Activated T-helper 1 cell treated with anti-CD3 and anti-CD28 coated beads, Interleukin-12 subunit alpha, Interleukin-12 subunit beta, Interleukin-2, Interleukin-4 antibody, amounts not matched to agents 30 ng/mL and 10 ng/mL and 1 ng/mL, durations not matched to agents 14 hours and 24 hours and 36 hours (primary cell): ENCODE measurements around the gene UTP14C. TPM values are rescaled to one million over a fixed set of nuclear protein-coding genes. Genes with fewer than 3 reads are reported as not detected.
"Not testable (repeated sequence)": the region's sequence is repeated elsewhere in the genome, so short reads cannot be mapped to it uniquely, and the experiment has no call there.

Experiments used
- DNase-seq: peaks from one replicate; pipeline ENCODE4 v3.0.0; 2021; ENCODE audit warnings: low spot score
- H3K27ac Mint-ChIP-seq: one replicate; pipeline ENCODE4 v1.8.0; 2021; ENCODE audit warnings: mild to moderate bottlenecking, mixed read lengths
- H3K27me3 Mint-ChIP-seq: one replicate; pipeline ENCODE4 v1.8.0; 2022; ENCODE audit warnings: mild to moderate bottlenecking, moderate library complexity, mixed read lengths; ENCODE audit not compliant: insufficient read depth
- H3K36me3 Mint-ChIP-seq: one replicate; pipeline ENCODE4 v1.8.0; 2021; ENCODE audit warnings: low read depth, mixed read lengths
- H3K4me1 Mint-ChIP-seq: one replicate; pipeline ENCODE4 v1.8.0; 2021; ENCODE audit warnings: low read depth, mixed read lengths
- H3K4me3 Mint-ChIP-seq: one replicate; pipeline ENCODE4 v1.8.0; 2021; ENCODE audit warnings: mild to moderate bottlenecking, moderate library complexity, mixed read lengths
- H3K9me3 Mint-ChIP-seq: one replicate; pipeline ENCODE4 v1.8.0; 2021; ENCODE audit warnings: mixed read lengths
- intact Hi-C: fragments of 100-400 bp; cut with micrococcal nuclease; formaldehyde crosslinking; loops from one replicate; pipeline ENCODE4 v1.15.1; 2024
- total RNA-seq: library from RNA; stranded (reverse); gene quantifications from 2 replicates; pipeline ENCODE4 v1.2.3, GENCODE V29; 2022

The UTP14C gene
- total RNA-seq: 12.5 and 14.0 TPM in 2 replicates

- intact Hi-C loops: no loop called here
- H3K9me3 Mint-ChIP-seq: peaks cover 5% of the 10 kb centered on the region
- no peak within 1 kb of the TSS for H3K4me3 Mint-ChIP-seq
- peaks cover 14% of the 10 kb centered on the region for H3K4me1 Mint-ChIP-seq
- no peaks in the 10 kb centered on the region for H3K27me3 Mint-ChIP-seq
- peaks cover 60% of the 10 kb centered on the region for H3K36me3 Mint-ChIP-seq
- no peak for DNase-seq
- no peak within 1 kb of the TSS for H3K27ac Mint-ChIP-seq
These were observed at the start of gene UTP14C for GRCh38 chr13:52024481-52024880. TSS of gene UTP14C (plus strand) at chr13:52024691. CDS start at chr13:52028805, 4,114 bp downstream.

GRCh38 chr13:51976423-51976822, 48.1 kb upstream of the UTP14C start:
- no peaks in the 10 kb centered on the region for H3K36me3 Mint-ChIP-seq
- H3K4me1 Mint-ChIP-seq: no peaks in the 10 kb centered on the region
- H3K27me3 Mint-ChIP-seq: no peaks in the 10 kb centered on the region
- no peak for DNase-seq
- no peak overlapping the region for H3K27ac Mint-ChIP-seq
- H3K4me3 Mint-ChIP-seq: no peak overlapping the region
- intact Hi-C loops: no loop called here
- no peaks in the 10 kb centered on the region for H3K9me3 Mint-ChIP-seq

- Mint-ChIP-seq H3K36me3 (no peaks in the 10 kb centered on the region), H3K4me3 (no peak overlapping the region), H3K9me3 (no peaks in the 10 kb centered on the region), H3K27ac (no peak overlapping the region), H3K4me1 (no peaks in the 10 kb centered on the region), H3K27me3 (no peaks in the 10 kb centered on the region)
- intact Hi-C loops: no loop called here
- DNase-seq: no peak
These were observed 47.6 kb upstream of the UTP14C start for GRCh38 chr13:51976890-51977289.

GRCh38 chr13:51977625-51978024, 46.9 kb upstream of the UTP14C start:
- H3K4me3 Mint-ChIP-seq: no peak overlapping the region
- no peaks in the 10 kb centered on the region for H3K36me3 Mint-ChIP-seq
- no peaks in the 10 kb centered on the region for H3K27me3 Mint-ChIP-seq
- no peak for DNase-seq
- intact Hi-C loops: no loop called here
- H3K4me1 Mint-ChIP-seq: no peaks in the 10 kb centered on the region
- H3K27ac Mint-ChIP-seq: no peak overlapping the region
- H3K9me3 Mint-ChIP-seq: no peaks in the 10 kb centered on the region

- no peak for DNase-seq
- H3K36me3 Mint-ChIP-seq: no peaks in the 10 kb centered on the region
- no peak overlapping the region for H3K4me3 Mint-ChIP-seq
- intact Hi-C loops: no loop called here
- H3K9me3 Mint-ChIP-seq: no peaks in the 10 kb centered on the region
- H3K4me1 Mint-ChIP-seq: no peaks in the 10 kb centered on the region
- no peaks in the 10 kb centered on the region for H3K27me3 Mint-ChIP-seq
- no peak overlapping the region for H3K27ac Mint-ChIP-seq
These were observed 45.5 kb upstream of the UTP14C start for GRCh38 chr13:51978796-51979556.

GRCh38 chr13:51980908-51981307, 43.6 kb upstream of the UTP14C start:
- Mint-ChIP-seq H3K4me1 (no peaks in the 10 kb centered on the region), H3K27me3 (peaks cover 6% of the 10 kb centered on the region), H3K9me3 (no peaks in the 10 kb centered on the region), H3K4me3 (no peak overlapping the region), H3K36me3 (no peaks in the 10 kb centered on the region), H3K27ac (no peak overlapping the region)
- no peak for DNase-seq
- intact Hi-C loops: no loop called here

- no peak overlapping the region for H3K27ac Mint-ChIP-seq
These were observed 43.1 kb upstream of the UTP14C start for GRCh38 chr13:51981355-51981754.

GRCh38 chr13:51983292-51983691, 41.2 kb upstream of the UTP14C start:
- DNase-seq, H3K36me3 Mint-ChIP-seq, H3K4me3 Mint-ChIP-seq, H3K9me3 Mint-ChIP-seq, H3K4me1 Mint-ChIP-seq, intact Hi-C loops, H3K27ac Mint-ChIP-seq: not testable (repeated sequence)
- H3K27me3 Mint-ChIP-seq: peaks cover 17% of the 10 kb centered on the region

More at GRCh38 chr13:51981355-51981754, 43.1 kb upstream of the UTP14C start:
- Mint-ChIP-seq H3K4me1 (no peaks in the 10 kb centered on the region), H3K4me3 (no peak overlapping the region), H3K27me3 (peaks cover 8% of the 10 kb centered on the region), H3K9me3 (no peaks in the 10 kb centered on the region), H3K36me3 (no peaks in the 10 kb centered on the region)
- intact Hi-C loops: no loop called here
- no peak for DNase-seq

GRCh38 chr13:51984904-51985303, 39.6 kb upstream of the UTP14C start:
- H3K9me3 Mint-ChIP-seq, H3K4me1 Mint-ChIP-seq: not testable (repeated sequence)

GRCh38 chr13:51988988-51989618, 35.4 kb upstream of the UTP14C start:
- H3K4me3 Mint-ChIP-seq: no peak overlapping the region
- no peaks in the 10 kb centered on the region for H3K9me3 Mint-ChIP-seq
- intact Hi-C loops: no loop called here
- H3K4me1 Mint-ChIP-seq: no peaks in the 10 kb centered on the region
- H3K36me3 Mint-ChIP-seq: no peaks in the 10 kb centered on the region
- peaks cover 27% of the 10 kb centered on the region for H3K27me3 Mint-ChIP-seq
- H3K27ac Mint-ChIP-seq: no peak overlapping the region
- no peak for DNase-seq

More at GRCh38 chr13:51984904-51985303, 39.6 kb upstream of the UTP14C start:
- H3K36me3 Mint-ChIP-seq, DNase-seq, intact Hi-C loops, H3K27ac Mint-ChIP-seq, H3K4me3 Mint-ChIP-seq: not testable (repeated sequence)
- H3K27me3 Mint-ChIP-seq: peaks cover 17% of the 10 kb centered on the region

GRCh38 chr13:51993713-51994112, 30.8 kb upstream of the UTP14C start:
- intact Hi-C loops: no loop called here
- Mint-ChIP-seq H3K9me3 (no peaks in the 10 kb centered on the region), H3K27ac (no peak overlapping the region), H3K4me1 (no peaks in the 10 kb centered on the region), H3K27me3 (peaks cover 22% of the 10 kb centered on the region), H3K36me3 (no peaks in the 10 kb centered on the region), H3K4me3 (no peak overlapping the region)
- DNase-seq: no peak

GRCh38 chr13:51995677-51996551, 28.6 kb upstream of the UTP14C start:
- no peak overlapping the region for H3K27ac Mint-ChIP-seq
- peaks cover 30% of the 10 kb centered on the region for H3K27me3 Mint-ChIP-seq
- no peak for DNase-seq
- intact Hi-C loops: no loop called here
- H3K36me3 Mint-ChIP-seq: no peaks in the 10 kb centered on the region
- no peak overlapping the region for H3K4me3 Mint-ChIP-seq
- no peaks in the 10 kb centered on the region for H3K4me1 Mint-ChIP-seq
- no peaks in the 10 kb centered on the region for H3K9me3 Mint-ChIP-seq

- Mint-ChIP-seq H3K9me3 (no peaks in the 10 kb centered on the region), H3K27me3 (peaks cover 28% of the 10 kb centered on the region), H3K4me1 (no peaks in the 10 kb centered on the region), H3K4me3 (no peak overlapping the region), H3K36me3 (no peaks in the 10 kb centered on the region), H3K27ac (no peak overlapping the region)
- DNase-seq: no peak
- intact Hi-C loops: no loop called here
These were observed 27.9 kb upstream of the UTP14C start for GRCh38 chr13:51996641-51997040.
